GM23248 (cell line): Measurements from ENCODE around the gene ALPI. TPM values are rescaled to one million over a fixed set of nuclear protein-coding genes. Genes with fewer than 3 reads are reported as not detected.
"Not testable (repeated sequence)": the region's sequence is repeated elsewhere in the genome, so short reads cannot be mapped to it uniquely, and the experiment has no call there.

Experiments used
- DNase-seq: peaks from one replicate; pipeline ENCODE4 v3.0.0-alpha.2; 2015
- H2AFZ ChIP-seq: fragments of 200-600 bp; sonication (generic); 2 replicates; pipeline ENCODE4 v1.6.1; 2016; ENCODE audit warnings: antibody characterized with exemption
- H3F3A ChIP-seq: fragments of 200-600 bp; sonication (generic); 2 replicates; pipeline ENCODE4 v1.6.1; 2016; ENCODE audit warnings: mild to moderate bottlenecking, antibody characterized with exemption, mixed run types; ENCODE audit not compliant: insufficient read depth
- H3K27ac ChIP-seq: fragments of 200-600 bp; sonication (generic); 2 replicates; pipeline ENCODE4 v1.5.1; 2016; ENCODE audit warnings: mild to moderate bottlenecking
- H3K27me3 ChIP-seq: fragments of 200-600 bp; sonication (generic); replicated peaks from 2 replicates; pipeline ENCODE4 v1.6.1; 2016; ENCODE audit warnings: mild to moderate bottlenecking; ENCODE audit not compliant: insufficient read depth
- H3K36me3 ChIP-seq: fragments of 200-600 bp; sonication (generic); 2 replicates; pipeline ENCODE4 v1.6.1; 2016; ENCODE audit warnings: low read depth, mild to moderate bottlenecking
- H3K4me1 ChIP-seq: fragments of 200-600 bp; sonication (generic); 2 replicates; pipeline ENCODE4 v1.6.1; 2016; ENCODE audit warnings: mild to moderate bottlenecking; ENCODE audit not compliant: insufficient read depth
- H3K4me2 ChIP-seq: fragments of 200-600 bp; sonication (generic); one replicate; pipeline ENCODE4 v1.6.1; 2016; ENCODE audit warnings: mild to moderate bottlenecking; ENCODE audit not compliant: unreplicated experiment
- H3K4me3 ChIP-seq: fragments of 200-600 bp; sonication (generic); 2 replicates; pipeline ENCODE4 v1.5.1; 2016; ENCODE audit warnings: mild to moderate bottlenecking
- H3K79me2 ChIP-seq: fragments of 200-600 bp; sonication (generic); 2 replicates; pipeline ENCODE4 v1.6.1; 2016; ENCODE audit warnings: mild to moderate bottlenecking; ENCODE audit not compliant: insufficient read depth
- H3K9ac ChIP-seq: fragments of 200-600 bp; sonication (generic); 2 replicates; pipeline ENCODE4 v1.6.1; 2016; ENCODE audit warnings: mild to moderate bottlenecking
- H3K9me2 ChIP-seq: fragments of 200-600 bp; sonication (generic); 2 replicates; pipeline ENCODE4 v1.6.1; 2016; ENCODE audit warnings: mixed run types, mild to moderate bottlenecking, moderate library complexity; ENCODE audit not compliant: insufficient read depth
- H3K9me3 ChIP-seq: fragments of 200-600 bp; sonication (generic); one replicate; pipeline ENCODE4 v1.6.1; 2017; ENCODE audit warnings: low read depth
- H4K20me1 ChIP-seq: fragments of 200-600 bp; sonication (generic); 2 replicates; pipeline ENCODE4 v1.6.0; 2016; ENCODE audit not compliant: insufficient read depth
- EZH2 ChIP-seq: fragments of 200-600 bp; sonication (generic); IDR thresholded peaks from 2 replicates; pipeline ENCODE4 v1.6.1; 2018; ENCODE audit warnings: antibody characterized with exemption, mild to moderate bottlenecking; ENCODE audit not compliant: insufficient read depth, poor library complexity, severe bottlenecking
- EZH2phosphoT487 ChIP-seq: fragments of 200-600 bp; sonication (generic); IDR thresholded peaks from 2 replicates; pipeline ENCODE4 v1.6.1; 2018; ENCODE audit warnings: antibody characterized with exemption, moderate library complexity, mild to moderate bottlenecking, low read depth; ENCODE audit not compliant: insufficient read depth
- WGBS, 2 experiments: methylation state at CpG; one replicate each; pipeline ENCODE4 v1.1.6; 2015 to 2017; ENCODE audit warnings: low lambda C conversion rate in 2 of 2, low coverage in 1 of 2; ENCODE audit errors: missing lambda C conversion rate in 2 of 2; 5-methylcytosine and 5-hydroxymethylcytosine counted together
- in situ Hi-C: fragments of 300-500 bp; cut with MboI; formaldehyde crosslinking; loops from 2 replicates; pipeline ENCODE4 v1.15.0; 2020
- polyA plus RNA-seq: library from polyadenylated mRNA; unstranded; fragments of >200 nt; fragmentation: Nextera tagmentation; extraction: Ambion mirVana; gene quantifications from 2 replicates; pipeline ENCODE4 v1.2.1, GENCODE V29; 2016
- total RNA-seq: library from RNA; depleted of rRNA; stranded (reverse); fragments of >200 nt; shearing (Covaris generic); gene quantifications from 2 replicates; pipeline ENCODE4 v1.2.3, GENCODE V29; 2014

The ALPI gene
- total and polyA plus RNA-seq, 2 experiments from 2014 or later = not detected

DNA sequence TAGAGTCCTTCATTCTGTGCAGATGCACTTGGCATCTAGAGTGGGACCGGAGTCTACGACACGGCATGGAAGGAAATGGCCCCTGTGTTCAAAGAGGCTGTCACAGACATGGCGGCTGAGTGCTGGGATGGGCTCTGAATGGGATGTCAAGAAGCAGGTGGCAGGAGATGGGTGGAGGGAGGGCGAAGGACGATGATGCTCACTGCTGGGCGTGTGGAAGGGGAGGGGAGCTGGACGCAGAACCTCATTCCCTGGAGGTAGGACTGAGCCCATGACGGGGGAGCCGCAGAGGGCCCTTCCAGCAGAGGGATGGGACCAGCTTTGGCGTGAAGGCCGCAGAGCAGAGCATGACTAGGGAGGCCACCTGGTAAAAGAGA lies 18.8 kb upstream of the ALPI start:
- in situ Hi-C loops = loop anchor here (10.0 kb wide), 1 partner anchor 92 kb away; no protein-coding TSS in a partner anchor

DNA sequence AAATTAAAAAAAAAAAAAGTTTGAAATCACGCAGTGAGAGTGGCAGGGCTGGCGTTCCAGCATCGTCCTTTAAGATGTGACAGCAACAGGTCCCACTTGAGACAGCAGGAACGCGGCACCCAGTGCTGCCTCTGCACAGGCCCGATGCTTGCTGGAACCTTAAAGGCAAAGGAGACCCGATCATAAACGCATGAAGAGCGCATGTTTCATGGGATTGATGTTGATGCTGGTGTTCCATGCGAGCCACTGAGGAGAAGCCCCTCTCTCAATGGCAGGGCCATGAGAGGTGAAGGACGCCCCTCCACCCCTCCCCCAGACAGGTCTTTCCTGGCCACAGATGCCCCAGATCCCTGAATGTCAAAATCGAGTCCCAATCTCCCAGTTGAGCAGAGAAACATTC lies 17.9 kb upstream of the ALPI start:
- no peaks in the 10 kb centered on the region for H3K36me3 ChIP-seq
- H3K27me3 ChIP-seq = no peaks in the 10 kb centered on the region; the same call in 1 of the 2 replicates
- H4K20me1 ChIP-seq = no peaks in the 10 kb centered on the region
- H3K9me3 ChIP-seq = no peaks in the 10 kb centered on the region
- DNase-seq = no peak
- no peak overlapping the region for H3K4me3 ChIP-seq
- no peaks in the 10 kb centered on the region for H3K4me1 ChIP-seq
- no peak for TF ChIP-seq EZH2
- TF ChIP-seq EZH2phosphoT487 = no peak
- no peaks in the 10 kb centered on the region for H3K79me2 ChIP-seq
- no peak overlapping the region for H2AFZ ChIP-seq
- no peaks in the 10 kb centered on the region for H3K9me2 ChIP-seq
- H3K27ac ChIP-seq = no peak overlapping the region
- no peaks in the 10 kb centered on the region for H3F3A ChIP-seq
- 59% methylated on average over 12 of the region's 12 CpGs for WGBS, 2 experiments
- in situ Hi-C loops = loop anchor here (10.0 kb wide), 1 partner anchor 93 kb away; no protein-coding TSS in a partner anchor
- H3K4me2 ChIP-seq = no peak overlapping the region
- H3K9ac ChIP-seq = no peak overlapping the region

More for the DNA sequence above, 18.8 kb upstream of the ALPI start:
- Histone ChIP-seq H3K4me2 (no peak overlapping the region), H3K36me3 (no peaks in the 10 kb centered on the region), H3K4me3 (no peak overlapping the region), H3K27me3 (no peaks in the 10 kb centered on the region; the same call in 1 of the 2 replicates), H3K79me2 (no peaks in the 10 kb centered on the region), H3F3A (no peaks in the 10 kb centered on the region), H3K27ac (no peak overlapping the region), H2AFZ (no peak overlapping the region), H4K20me1 (no peaks in the 10 kb centered on the region), H3K4me1 (no peaks in the 10 kb centered on the region), H3K9me2 (no peaks in the 10 kb centered on the region), H3K9me3 (no peaks in the 10 kb centered on the region), H3K9ac (no peak overlapping the region)
- DNase-seq = no peak
- TF ChIP-seq EZH2 (no peak), EZH2phosphoT487 (no peak)
- 69 to 74% methylated on average over 11 to 12 of the region's 12 CpGs for WGBS, 2 experiments

DNA sequence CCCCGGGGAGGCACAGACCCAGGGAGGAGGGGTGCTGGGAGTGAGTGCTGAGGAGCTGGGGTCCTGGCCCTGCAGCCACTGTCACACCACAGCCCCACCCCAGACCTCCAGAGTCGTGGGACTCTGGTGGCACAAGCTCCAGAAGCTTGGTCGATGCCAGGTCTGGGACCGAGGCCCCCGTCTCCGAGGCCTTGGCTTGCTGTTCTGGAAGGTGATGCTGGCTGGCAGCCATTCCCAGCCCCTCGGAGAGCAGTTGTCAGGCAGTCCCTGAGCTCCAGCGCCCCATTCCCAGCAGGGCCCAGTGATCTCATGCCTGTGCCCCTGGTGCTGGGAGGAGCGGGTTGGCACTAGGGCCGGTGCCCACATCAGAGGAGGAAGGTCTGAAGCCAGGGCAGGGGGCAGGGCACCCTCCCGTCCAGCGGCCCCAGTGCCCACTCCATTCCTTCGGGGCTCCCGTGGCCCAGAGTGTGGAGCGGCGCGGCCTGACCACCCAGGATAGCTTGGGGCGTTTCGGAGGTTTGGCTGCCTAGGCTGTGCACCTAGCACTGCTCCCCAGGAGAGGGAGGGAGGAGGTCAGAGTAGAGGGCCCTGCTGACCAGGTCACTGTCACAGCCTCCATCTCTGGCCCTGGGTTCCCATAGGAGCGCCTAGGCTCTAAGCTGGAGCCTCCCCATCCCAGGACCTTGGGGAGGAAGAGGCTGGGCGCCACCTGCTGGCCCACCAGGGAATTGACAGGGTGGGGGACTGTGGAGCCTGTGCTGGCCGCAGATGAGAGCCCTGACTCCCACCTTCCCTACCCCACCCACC lies 16.8 kb upstream of the ALPI start:
- no peak for DNase-seq
- WGBS, 2 experiments = 57 to 59% methylated on average over 17 to 20 of the region's 22 CpGs

DNA sequence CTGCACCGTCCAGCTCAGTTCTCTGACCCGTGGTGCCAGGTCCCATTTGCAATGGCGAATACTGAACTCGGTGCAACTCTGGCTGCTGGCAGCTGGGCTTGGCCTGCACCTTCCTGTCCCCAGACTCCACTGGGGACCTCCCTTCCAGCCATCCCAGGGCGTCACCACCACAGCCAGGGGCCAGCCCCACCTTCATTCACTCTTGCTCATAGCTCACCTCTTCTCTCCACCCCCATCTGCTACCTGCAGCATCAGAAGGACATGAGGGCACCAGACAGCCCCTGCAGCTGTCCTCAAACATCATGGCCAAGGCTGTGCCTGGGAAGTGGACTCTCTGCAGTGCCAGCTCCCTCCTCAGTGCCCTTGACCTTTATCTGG lies 16.2 kb upstream of the ALPI start:
- no peak overlapping the region for H3K9ac ChIP-seq
- no peak overlapping the region for H2AFZ ChIP-seq
- no peak overlapping the region for H3K4me2 ChIP-seq
- TF ChIP-seq EZH2phosphoT487 (no peak), EZH2 (no peak)
- no peaks in the 10 kb centered on the region for H3K4me1 ChIP-seq
- H3K9me2 ChIP-seq = no peaks in the 10 kb centered on the region
- no peaks in the 10 kb centered on the region for H3K9me3 ChIP-seq
- no peaks in the 10 kb centered on the region; the same call in 1 of the 2 replicates for H3K27me3 ChIP-seq
- no peak overlapping the region for H3K27ac ChIP-seq
- DNase-seq = no peak
- no peaks in the 10 kb centered on the region for H3K79me2 ChIP-seq
- H3F3A ChIP-seq = no peaks in the 10 kb centered on the region
- no peaks in the 10 kb centered on the region for H3K36me3 ChIP-seq
- H3K4me3 ChIP-seq = no peak overlapping the region
- in situ Hi-C loops = loop anchor here (10.0 kb wide), 1 partner anchor 95 kb away; no protein-coding TSS in a partner anchor
- WGBS, 2 experiments = 10 to 22% methylated on average over 3 of the region's 5 CpGs
- H4K20me1 ChIP-seq = no peaks in the 10 kb centered on the region

More for the DNA sequence above, 16.8 kb upstream of the ALPI start:
- Histone ChIP-seq H3K4me2 (no peak overlapping the region), H3K4me3 (no peak overlapping the region), H3K36me3 (no peaks in the 10 kb centered on the region), H3K9me2 (no peaks in the 10 kb centered on the region), H4K20me1 (no peaks in the 10 kb centered on the region), H3K27me3 (no peaks in the 10 kb centered on the region; the same call in 1 of the 2 replicates), H3F3A (no peaks in the 10 kb centered on the region), H3K9ac (no peak overlapping the region), H3K27ac (no peak overlapping the region), H3K79me2 (no peaks in the 10 kb centered on the region), H2AFZ (no peak overlapping the region), H3K4me1 (no peaks in the 10 kb centered on the region), H3K9me3 (no peaks in the 10 kb centered on the region)
- in situ Hi-C loops = loop anchor here (10.0 kb wide), 1 partner anchor 94 kb away; no protein-coding TSS in a partner anchor
- TF ChIP-seq EZH2 (no peak), EZH2phosphoT487 (no peak)

DNA sequence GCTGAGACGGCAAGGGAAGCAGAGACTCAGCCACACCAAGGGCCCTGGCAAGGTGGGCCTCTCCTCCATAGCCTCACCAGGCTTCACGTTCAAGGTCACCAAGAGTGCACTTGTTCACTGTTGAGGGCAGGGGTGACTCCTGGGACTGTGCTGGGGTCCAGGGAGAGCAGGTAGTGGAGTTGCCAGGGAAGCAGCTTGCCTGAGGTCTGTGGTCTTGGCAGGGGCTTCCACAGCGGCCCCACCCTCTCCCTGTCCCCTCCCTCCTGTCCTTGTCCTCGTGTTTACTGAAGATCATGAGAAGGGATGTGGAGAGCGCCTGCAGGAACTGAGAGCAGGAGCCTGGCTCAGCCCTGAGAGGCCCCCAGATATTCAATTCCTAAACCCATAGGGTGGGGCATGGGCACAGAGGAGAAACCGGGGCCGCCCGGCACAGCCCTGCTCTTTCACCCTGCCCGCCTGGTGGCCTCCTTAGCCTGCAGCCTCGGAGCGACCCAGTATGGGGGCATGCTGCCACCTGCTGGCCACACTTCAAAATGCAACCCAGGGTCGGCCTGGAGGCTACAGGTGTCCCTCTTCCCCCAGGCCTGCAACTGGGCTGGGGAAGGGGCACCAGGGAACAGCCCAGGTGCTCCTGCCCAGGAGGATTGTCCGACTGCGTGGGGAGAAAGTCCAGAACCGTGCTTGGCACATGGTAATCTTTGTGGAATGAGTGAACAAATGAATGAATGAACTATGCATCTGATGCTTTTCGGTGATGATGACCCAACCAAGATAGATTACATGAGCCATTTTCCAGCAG lies 15.5 kb upstream of the ALPI start:
- H3K9me3 ChIP-seq, H3K9me2 ChIP-seq, H3K9ac ChIP-seq, H3K4me1 ChIP-seq, in situ Hi-C loops, H3K27ac ChIP-seq, H2AFZ ChIP-seq, H3F3A ChIP-seq, H3K27me3 ChIP-seq, H3K4me2 ChIP-seq, H3K4me3 ChIP-seq, H3K36me3 ChIP-seq, H4K20me1 ChIP-seq, H3K79me2 ChIP-seq: not testable (repeated sequence)
- peak; percentile 74 for DNase-seq
- WGBS, 2 experiments = 12 to 17% methylated on average over 13 to 16 of the region's 16 CpGs
